GM12872 (cell line): ENCODE data around the gene POLD2.

Experiments used
- CTCF ChIP-seq: IDR thresholded peaks from 3 replicates; pipeline ENCODE4 v1.5.1; 2011; ENCODE audit warnings: low read depth, mild to moderate bottlenecking, low read length, moderate library complexity; ENCODE audit not compliant: insufficient read depth

Gene POLD2

GRCh38 chr7:44087911-44088838, 35.2 kb downstream of the POLD2 start:
- TF ChIP-seq CTCF: no peak

GRCh38 chr7:44086627-44087026, 36.7 kb downstream of the POLD2 start:
- TF ChIP-seq CTCF: no peak

- peak; percentile 26; the same call in 2 of the 3 replicates for TF ChIP-seq CTCF
These were observed 37.8 kb downstream of the POLD2 start for GRCh38 chr7:44085546-44085945.

GRCh38 chr7:44084701-44085100, 38.6 kb downstream of the POLD2 start:
- no peak for TF ChIP-seq CTCF

- no peak for TF ChIP-seq CTCF
These were observed 39.6 kb downstream of the POLD2 start for GRCh38 chr7:44083796-44084195.

- TF ChIP-seq CTCF: no peak
These were observed 40.7 kb downstream of the POLD2 start for GRCh38 chr7:44082541-44083207.

- TF ChIP-seq CTCF: 0 out of 3 replicates have a peak, but pooled peaks have one; percentile 9
These were observed 42.0 kb downstream of the POLD2 start for GRCh38 chr7:44081266-44081748.
